Measurements from ENCODE around the gene LDLRAD4.

DNA sequence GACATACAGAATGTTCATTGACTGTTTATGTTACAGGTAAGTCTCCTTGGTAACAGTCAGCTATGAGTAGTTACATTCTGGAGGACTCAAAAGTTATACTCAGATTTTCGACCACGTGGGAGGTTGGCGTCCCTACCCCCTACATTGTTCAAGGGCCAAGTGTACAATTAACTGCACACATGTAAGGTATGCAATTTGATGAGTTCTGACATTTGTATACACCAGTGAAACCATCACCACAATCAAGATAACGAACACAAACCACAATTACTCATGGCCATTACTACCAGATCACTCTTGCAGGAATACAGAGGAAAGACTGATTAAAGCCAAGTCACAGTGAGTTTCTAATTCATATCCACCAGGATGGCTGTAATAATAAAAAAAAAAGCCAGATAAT, 39.6 kb upstream of the LDLRAD4 start:
- no peak for TF ChIP-seq ZNF565 (CRISPR knock-in tag; conservative IDR thresholded peaks at IDR 0.05; ENCODE audit: low read depth)
- TF ChIP-seq, protein P1, sequence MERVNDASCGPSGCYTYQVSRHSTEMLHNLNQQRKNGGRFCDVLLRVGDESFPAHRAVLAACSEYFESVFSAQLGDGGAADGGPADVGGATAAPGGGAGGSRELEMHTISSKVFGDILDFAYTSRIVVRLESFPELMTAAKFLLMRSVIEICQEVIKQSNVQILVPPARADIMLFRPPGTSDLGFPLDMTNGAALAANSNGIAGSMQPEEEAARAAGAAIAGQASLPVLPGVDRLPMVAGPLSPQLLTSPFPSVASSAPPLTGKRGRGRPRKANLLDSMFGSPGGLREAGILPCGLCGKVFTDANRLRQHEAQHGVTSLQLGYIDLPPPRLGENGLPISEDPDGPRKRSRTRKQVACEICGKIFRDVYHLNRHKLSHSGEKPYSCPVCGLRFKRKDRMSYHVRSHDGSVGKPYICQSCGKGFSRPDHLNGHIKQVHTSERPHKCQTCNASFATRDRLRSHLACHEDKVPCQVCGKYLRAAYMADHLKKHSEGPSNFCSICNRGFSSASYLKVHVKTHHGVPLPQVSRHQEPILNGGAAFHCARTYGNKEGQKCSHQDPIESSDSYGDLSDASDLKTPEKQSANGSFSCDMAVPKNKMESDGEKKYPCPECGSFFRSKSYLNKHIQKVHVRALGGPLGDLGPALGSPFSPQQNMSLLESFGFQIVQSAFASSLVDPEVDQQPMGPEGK (CRISPR knock-in tag; IDR thresholded peaks at IDR 0.05; ENCODE audit: borderline replicate concordance): no peak
- TF ChIP-seq, protein P2, sequence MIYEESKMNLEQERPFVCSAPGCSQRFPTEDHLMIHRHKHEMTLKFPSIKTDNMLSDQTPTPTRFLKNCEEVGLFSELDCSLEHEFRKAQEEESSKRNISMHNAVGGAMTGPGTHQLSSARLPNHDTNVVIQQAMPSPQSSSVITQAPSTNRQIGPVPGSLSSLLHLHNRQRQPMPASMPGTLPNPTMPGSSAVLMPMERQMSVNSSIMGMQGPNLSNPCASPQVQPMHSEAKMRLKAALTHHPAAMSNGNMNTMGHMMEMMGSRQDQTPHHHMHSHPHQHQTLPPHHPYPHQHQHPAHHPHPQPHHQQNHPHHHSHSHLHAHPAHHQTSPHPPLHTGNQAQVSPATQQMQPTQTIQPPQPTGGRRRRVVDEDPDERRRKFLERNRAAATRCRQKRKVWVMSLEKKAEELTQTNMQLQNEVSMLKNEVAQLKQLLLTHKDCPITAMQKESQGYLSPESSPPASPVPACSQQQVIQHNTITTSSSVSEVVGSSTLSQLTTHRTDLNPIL (CRISPR knock-in tag; IDR thresholded peaks at IDR 0.05; ENCODE audit: low read depth): no peak
- no peak for TF ChIP-seq ARNTL (CRISPR knock-in tag; IDR thresholded peaks at IDR 0.05; ENCODE audit: borderline replicate concordance, low read depth)
- TF ChIP-seq ZNF70 (CRISPR knock-in tag; IDR thresholded peaks at IDR 0.05): no peak
- TF ChIP-seq TCF4 (CRISPR knock-in tag; IDR thresholded peaks at IDR 0.05; ENCODE audit: borderline replicate concordance): no peak
- no peak for TF ChIP-seq ZC3H10 (CRISPR knock-in tag; IDR thresholded peaks at IDR 0.05)
- no peak for TF ChIP-seq PPARA (CRISPR knock-in tag; IDR thresholded peaks at IDR 0.05; ENCODE audit: borderline replicate concordance)
- TF ChIP-seq ZFP3 (CRISPR knock-in tag; IDR thresholded peaks at IDR 0.05): no peak
- TF ChIP-seq ESRRG (CRISPR knock-in tag; IDR thresholded peaks at IDR 0.05): no peak

Measured in SK-N-SH treated with all-trans-retinoic acid at 6 μM for 48 hours (cell line).